KOPT-K1 (cell line): Measurements from ENCODE around the gene GPR37L1.
"Not testable (repeated sequence)": the region's sequence is repeated elsewhere in the genome, so short reads cannot be mapped to it uniquely, and the experiment has no call there.

Experiments used
- H3K27ac ChIP-seq: fragments of 200-600 bp; sonication (generic); 2 replicates; pipeline ENCODE4 v1.5.1; 2016; ENCODE audit warnings: antibody characterized with exemption, mild to moderate bottlenecking, low read depth, low read length; ENCODE audit not compliant: poor library complexity, severe bottlenecking
- H3K36me3 ChIP-seq: fragments of 200-600 bp; sonication (generic); 2 replicates; pipeline ENCODE4 v1.5.1; 2017; ENCODE audit warnings: antibody characterized with exemption, mild to moderate bottlenecking, low read length, moderate library complexity; ENCODE audit not compliant: insufficient read depth
- H3K9me3 ChIP-seq: fragments of 200-600 bp; sonication (generic); 2 replicates; pipeline ENCODE4 v1.5.1; 2017; ENCODE audit warnings: antibody characterized with exemption, low read length, mild to moderate bottlenecking; ENCODE audit not compliant: insufficient read depth, poor library complexity, severe bottlenecking

Gene GPR37L1

GRCh38 chr1:202163281-202164270, 40.9 kb downstream of the GPR37L1 start:
- H3K27ac ChIP-seq: peak overlapping the region; percentile 99

GRCh38 chr1:202164271-202165037, 41.7 kb downstream of the GPR37L1 start:
- Histone ChIP-seq H3K27ac (peak overlapping the region; percentile 99), H3K36me3 (0 out of 2 replicates have a peak, but pooled peaks cover 2% of the 10 kb centered on the region), H3K9me3 (no peaks in the 10 kb centered on the region)

More at GRCh38 chr1:202163281-202164270, 40.9 kb downstream of the GPR37L1 start:
- Histone ChIP-seq H3K9me3 (no peaks in the 10 kb centered on the region), H3K36me3 (peaks cover 10% of the 10 kb centered on the region)

GRCh38 chr1:202165267-202165941, 42.7 kb downstream of the GPR37L1 start:
- Histone ChIP-seq H3K27ac (peak overlapping the region; percentile 99), H3K36me3 (no peaks in the 10 kb centered on the region)

GRCh38 chr1:202165942-202166843, 43.5 kb downstream of the GPR37L1 start:
- Histone ChIP-seq H3K27ac (peak overlapping the region; percentile 99), H3K36me3 (no peaks in the 10 kb centered on the region), H3K9me3 (no peaks in the 10 kb centered on the region)

More at GRCh38 chr1:202165267-202165941, 42.7 kb downstream of the GPR37L1 start:
- no peaks in the 10 kb centered on the region for H3K9me3 ChIP-seq

- H3K36me3 ChIP-seq, H3K9me3 ChIP-seq: not testable (repeated sequence)
- H3K27ac ChIP-seq: peak overlapping the region; percentile 99
Observed at GRCh38 chr1:202167054-202167453, 44.3 kb downstream of the GPR37L1 start.

GRCh38 chr1:202167708-202168415, 45.1 kb downstream of the GPR37L1 start:
- Histone ChIP-seq H3K27ac (no peak overlapping the region), H3K36me3 (no peaks in the 10 kb centered on the region), H3K9me3 (no peaks in the 10 kb centered on the region)

GRCh38 chr1:202168861-202169260, 46.1 kb downstream of the GPR37L1 start:
- Histone ChIP-seq H3K36me3 (no peaks in the 10 kb centered on the region), H3K9me3 (no peaks in the 10 kb centered on the region), H3K27ac (no peak overlapping the region)

GRCh38 chr1:202170726-202171125, 48.0 kb downstream of the GPR37L1 start:
- H3K9me3 ChIP-seq: no peaks in the 10 kb centered on the region
- H3K36me3 ChIP-seq: no peaks in the 10 kb centered on the region
- H3K27ac ChIP-seq: no peak overlapping the region

- no peak overlapping the region for H3K27ac ChIP-seq
- no peaks in the 10 kb centered on the region for H3K9me3 ChIP-seq
- H3K36me3 ChIP-seq: no peaks in the 10 kb centered on the region
Observed at GRCh38 chr1:202171292-202172014, 48.7 kb downstream of the GPR37L1 start.

GRCh38 chr1:202172015-202172355, 49.3 kb downstream of the GPR37L1 start:
- H3K36me3 ChIP-seq: no peaks in the 10 kb centered on the region
- H3K27ac ChIP-seq: no peak overlapping the region
- H3K9me3 ChIP-seq: no peaks in the 10 kb centered on the region

GRCh38 chr1:202173993-202174392, 51.3 kb downstream of the GPR37L1 start:
- no peaks in the 10 kb centered on the region for H3K36me3 ChIP-seq
- H3K27ac ChIP-seq: no peak overlapping the region
- no peaks in the 10 kb centered on the region for H3K9me3 ChIP-seq

GRCh38 chr1:202176949-202177927, 54.5 kb downstream of the GPR37L1 start:
- H3K36me3 ChIP-seq: no peaks in the 10 kb centered on the region
- H3K27ac ChIP-seq: no peak overlapping the region
- no peaks in the 10 kb centered on the region for H3K9me3 ChIP-seq
